Coronary artery (tissue), 2 donors: ENCODE data around the gene NYNRIN.
"Not testable (repeated sequence)": the region's sequence is repeated elsewhere in the genome, so short reads cannot be mapped to it uniquely, and the experiment has no call there.

ENCODE experiments used
- DNase-seq: peaks from one replicate; pipeline ENCODE4 v3.0.0-alpha.2; 2017; ENCODE audit warnings: low spot score
- H3K27ac ChIP-seq, 2 donors: fragments of 200-600 bp; sonication (generic); one replicate each; pipeline ENCODE4 v1.5.1; 2016 to 2019
- H3K4me3 ChIP-seq: fragments of 200-600 bp; sonication (generic); 2 replicates; pipeline ENCODE4 v1.5.1; 2016; ENCODE audit warnings: mild to moderate bottlenecking, moderate library complexity
- CTCF ChIP-seq: fragments of 200-600 bp; sonication (generic); IDR thresholded peaks from one replicate; pipeline ENCODE4 v1.5.1; 2019; ENCODE audit warnings: antibody characterized with exemption

Gene NYNRIN

GRCh38 chr14:24398653-24399446, at the start of gene NYNRIN:
TSS of gene NYNRIN (plus strand) at chr14:24399003. CDS start at chr14:24399247, 244 bp downstream.
- TF ChIP-seq CTCF = no peak
- peak within 1 kb of the TSS; percentile 54 to 78 for H3K27ac ChIP-seq
- peak within 1 kb of the TSS; percentile 82 for H3K4me3 ChIP-seq
- no peak for DNase-seq

- no peak overlapping the region for H3K4me3 ChIP-seq
- TF ChIP-seq CTCF = no peak
- no peak for DNase-seq
- H3K27ac ChIP-seq = no peak overlapping the region
These were observed 49.1 kb upstream of the NYNRIN start for GRCh38 chr14:24349742-24350141.

- no peak for DNase-seq
- no peak overlapping the region for H3K4me3 ChIP-seq
- no peak for TF ChIP-seq CTCF
- H3K27ac ChIP-seq = no peak overlapping the region
These were observed 47.3 kb upstream of the NYNRIN start for GRCh38 chr14:24351517-24351916.

- Histone ChIP-seq H3K4me3 (no peak overlapping the region), H3K27ac (no peak overlapping the region)
- no peak for TF ChIP-seq CTCF
- DNase-seq = no peak
These were observed 45.0 kb upstream of the NYNRIN start for GRCh38 chr14:24353559-24354481.

- not testable (repeated sequence) for H3K27ac ChIP-seq, H3K4me3 ChIP-seq, DNase-seq
These were observed 44.3 kb upstream of the NYNRIN start for GRCh38 chr14:24354482-24354825.

GRCh38 chr14:24355009-24355408, 43.8 kb upstream of the NYNRIN start:
- no peak for DNase-seq
- no peak for TF ChIP-seq CTCF
- Histone ChIP-seq H3K4me3 (no peak overlapping the region), H3K27ac (no peak overlapping the region)

GRCh38 chr14:24356208-24356607, 42.6 kb upstream of the NYNRIN start:
- DNase-seq = no peak
- Histone ChIP-seq H3K27ac (no peak overlapping the region), H3K4me3 (no peak overlapping the region)
- TF ChIP-seq CTCF = no peak
